SHP77 treated with DMSO at 0.1 percent for 48 hours (cell line): Measurements from ENCODE around the gene DUOX1.
"Not testable (repeated sequence)": the region's sequence is repeated elsewhere in the genome, so short reads cannot be mapped to it uniquely, and the experiment has no call there.

Source experiments
- DNase-seq: peaks from one replicate; lab custom pipeline; 2025; lab: John Stamatoyannopoulos, UW

Gene DUOX1

DNA sequence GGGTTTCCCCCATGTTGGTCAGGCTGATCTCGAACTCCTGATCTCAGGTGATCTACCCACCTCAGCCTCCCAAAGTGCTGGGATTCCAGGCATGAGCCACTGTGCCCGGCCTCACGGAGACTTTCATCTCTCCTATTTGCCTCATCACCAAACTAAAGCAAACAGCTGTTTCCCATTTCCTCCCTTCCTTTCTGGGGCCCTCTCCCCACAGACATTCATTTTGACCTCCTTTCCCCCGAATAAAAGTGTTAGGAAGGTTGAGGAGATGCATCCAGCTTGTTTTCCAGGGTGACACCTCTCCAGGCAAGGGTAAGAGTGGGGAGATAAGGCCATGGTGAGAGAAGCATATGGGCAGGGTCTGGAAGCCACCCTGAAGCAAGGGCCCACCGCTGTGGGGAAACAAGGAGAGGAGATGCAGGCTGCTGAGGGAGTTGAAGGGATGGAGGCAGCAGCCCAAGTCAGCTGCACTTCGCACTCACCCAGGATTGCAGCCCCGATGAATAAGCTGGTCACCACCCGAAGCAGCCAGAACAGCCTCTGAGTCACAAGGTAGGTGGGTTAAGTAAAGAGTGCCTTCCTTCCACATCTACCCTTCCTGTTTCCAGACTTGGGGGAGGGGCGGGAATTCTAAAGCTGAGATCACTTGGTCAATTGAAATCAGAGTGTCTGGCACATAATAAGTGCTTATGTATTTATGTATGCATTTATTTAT lies 7.9 kb upstream of the DUOX1 start:
- no peak for DNase-seq

DNA sequence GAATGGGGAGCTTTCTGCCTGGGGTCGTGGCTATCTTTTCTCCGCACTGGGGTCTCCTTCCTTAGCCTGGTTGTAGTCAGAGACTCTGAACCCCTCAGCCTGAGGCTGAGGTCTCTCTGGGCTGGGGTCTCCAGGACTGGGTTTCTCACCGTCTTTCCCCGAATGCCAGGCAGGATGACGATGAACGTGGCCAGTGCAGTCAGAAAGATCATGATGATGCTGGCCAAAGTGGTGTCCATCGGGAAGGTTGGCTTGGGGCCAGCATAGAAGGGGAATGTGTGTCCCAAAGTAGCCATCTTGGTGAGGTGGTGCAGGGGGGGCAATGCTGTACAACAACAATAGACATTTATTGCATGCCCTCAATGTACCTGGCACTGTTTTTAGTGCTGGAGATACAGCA lies 7.1 kb upstream of the DUOX1 start:
- no peak for DNase-seq

DNA sequence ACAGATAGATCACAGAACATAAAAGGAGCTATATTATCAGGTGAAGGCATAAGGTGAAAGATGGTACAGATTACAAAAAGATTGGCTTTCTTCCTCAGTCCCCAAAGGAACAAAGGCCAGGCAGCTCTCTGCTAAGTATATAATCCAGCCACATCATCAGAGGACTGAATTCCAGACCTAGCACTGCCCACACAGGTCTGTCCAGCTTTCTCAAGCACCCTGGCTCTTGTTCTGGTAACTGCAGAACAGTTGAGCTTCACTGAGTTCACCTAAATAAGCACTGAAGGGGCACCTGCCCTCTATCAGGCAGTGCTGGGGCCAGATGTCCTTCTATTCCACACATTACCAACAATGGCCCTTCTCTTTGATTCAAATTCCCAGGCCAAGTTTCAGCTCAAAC lies 6.4 kb upstream of the DUOX1 start:
- no peak for DNase-seq

DNA sequence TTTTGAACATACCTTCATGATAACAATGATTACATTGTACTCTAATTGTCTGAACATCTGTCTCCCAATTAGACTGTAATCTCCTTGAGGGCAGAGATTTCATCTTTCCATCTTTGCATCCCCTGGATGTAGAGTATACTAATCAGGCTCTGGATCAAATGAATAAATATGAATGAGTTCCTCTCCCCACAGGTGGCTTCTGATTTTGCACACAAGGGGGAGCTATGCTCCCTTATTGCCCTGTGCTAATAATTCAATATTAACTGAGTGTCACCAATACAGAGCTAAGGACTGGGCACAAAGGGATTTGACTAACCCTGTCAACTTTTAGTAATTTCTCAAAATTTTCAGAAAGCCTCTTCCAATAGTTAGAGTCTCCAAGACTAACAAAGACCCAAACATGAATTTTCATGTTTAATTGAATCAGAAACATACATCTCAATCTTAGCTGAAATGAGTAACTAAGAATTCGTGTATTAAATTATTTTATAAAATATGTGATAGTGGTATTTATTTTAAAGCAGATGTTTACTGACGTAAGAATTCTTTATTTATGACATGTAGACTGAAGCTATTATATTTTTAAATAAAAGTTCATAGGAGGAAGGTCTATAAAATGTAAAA lies 3.1 kb upstream of the DUOX1 start:
- no peak for DNase-seq

DNA sequence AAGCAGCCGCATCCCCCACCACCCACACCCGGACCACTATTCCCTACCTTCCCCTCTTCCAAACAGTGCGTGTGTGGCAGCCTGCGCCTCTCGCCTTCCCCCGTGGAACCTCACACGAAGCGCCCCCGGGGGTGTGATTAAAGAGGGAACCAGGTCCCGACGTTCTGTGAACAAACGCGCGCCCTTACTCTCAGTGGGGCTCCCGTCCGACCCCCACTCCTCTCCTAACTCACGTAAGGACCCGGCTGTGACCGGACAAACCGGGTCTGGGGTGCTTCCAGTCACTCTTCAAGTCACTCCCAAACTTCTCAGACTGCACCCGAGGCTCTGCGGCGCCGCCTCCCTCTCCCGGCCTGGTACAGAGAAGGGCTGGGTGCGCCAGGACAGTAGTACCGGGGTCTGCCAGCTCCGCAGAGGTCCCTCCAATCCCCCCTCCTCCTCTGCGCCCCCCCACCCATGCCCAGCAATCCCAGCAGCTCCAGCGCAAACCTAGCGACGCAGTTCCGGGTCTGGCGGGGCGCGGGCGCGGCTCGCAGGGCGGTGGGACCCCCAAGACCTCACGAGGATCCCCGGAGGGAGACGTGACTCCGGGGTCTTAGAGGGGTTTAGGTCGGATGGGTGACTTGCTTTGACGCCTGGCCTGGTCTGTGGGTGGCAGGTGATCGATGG lies 689 bp upstream of the DUOX1 start:
- DNase-seq = no peak

DNA sequence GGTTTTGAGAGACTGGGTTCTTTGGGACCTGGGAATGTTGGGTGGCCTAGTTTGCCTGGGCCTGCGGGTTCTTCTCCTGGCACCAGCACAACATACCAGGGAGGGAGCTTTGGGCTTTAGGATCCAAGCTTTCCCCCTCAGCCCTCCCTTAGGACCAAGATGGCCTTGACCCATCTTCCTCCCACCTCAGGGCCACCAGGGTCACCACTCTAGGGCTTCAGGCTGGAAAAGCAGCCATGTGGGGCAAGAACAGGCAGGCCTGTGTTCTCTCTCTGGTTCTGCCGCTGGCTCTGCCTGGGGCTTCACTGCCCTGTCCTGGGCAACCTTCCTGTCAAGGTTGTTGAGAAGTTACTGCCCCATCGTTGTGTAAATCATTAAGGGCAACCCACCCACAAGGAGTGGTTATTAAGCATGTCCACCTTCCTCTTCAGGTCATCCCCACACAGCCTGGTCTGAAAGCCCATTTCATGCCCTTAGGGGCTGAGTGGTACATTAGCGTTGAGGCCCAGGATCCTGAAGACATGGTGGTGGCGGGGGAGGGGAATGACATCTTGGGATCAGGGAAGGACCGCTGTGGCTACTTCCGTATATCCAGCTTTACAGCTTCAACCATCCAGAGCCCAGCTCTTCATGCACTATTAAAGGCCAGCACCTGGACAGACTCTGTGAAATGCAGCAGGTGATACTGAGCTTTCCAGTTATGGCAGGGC lies 652 bp downstream of the DUOX1 start:
- no peak for DNase-seq

DNA sequence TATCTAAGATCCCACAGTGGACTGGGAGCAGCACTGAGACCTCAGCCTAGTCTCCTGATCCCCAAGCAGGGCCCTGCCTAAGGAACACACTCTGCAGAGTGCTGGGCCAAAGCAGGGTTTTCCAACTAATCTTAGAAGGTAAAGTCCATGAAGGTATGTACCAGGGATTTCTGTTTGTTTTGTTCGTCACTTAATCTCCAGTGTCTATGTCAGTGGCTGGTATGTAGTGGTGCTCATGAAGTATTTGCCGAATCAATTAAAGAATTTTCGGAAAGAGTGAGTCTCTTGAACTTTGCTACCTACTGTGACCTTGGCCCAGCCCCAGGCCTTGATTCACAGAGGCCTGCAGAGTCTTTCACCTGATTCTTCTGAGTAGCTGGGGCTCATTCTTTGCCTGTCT lies 1.7 kb downstream of the DUOX1 start:
- no peak for DNase-seq

DNA sequence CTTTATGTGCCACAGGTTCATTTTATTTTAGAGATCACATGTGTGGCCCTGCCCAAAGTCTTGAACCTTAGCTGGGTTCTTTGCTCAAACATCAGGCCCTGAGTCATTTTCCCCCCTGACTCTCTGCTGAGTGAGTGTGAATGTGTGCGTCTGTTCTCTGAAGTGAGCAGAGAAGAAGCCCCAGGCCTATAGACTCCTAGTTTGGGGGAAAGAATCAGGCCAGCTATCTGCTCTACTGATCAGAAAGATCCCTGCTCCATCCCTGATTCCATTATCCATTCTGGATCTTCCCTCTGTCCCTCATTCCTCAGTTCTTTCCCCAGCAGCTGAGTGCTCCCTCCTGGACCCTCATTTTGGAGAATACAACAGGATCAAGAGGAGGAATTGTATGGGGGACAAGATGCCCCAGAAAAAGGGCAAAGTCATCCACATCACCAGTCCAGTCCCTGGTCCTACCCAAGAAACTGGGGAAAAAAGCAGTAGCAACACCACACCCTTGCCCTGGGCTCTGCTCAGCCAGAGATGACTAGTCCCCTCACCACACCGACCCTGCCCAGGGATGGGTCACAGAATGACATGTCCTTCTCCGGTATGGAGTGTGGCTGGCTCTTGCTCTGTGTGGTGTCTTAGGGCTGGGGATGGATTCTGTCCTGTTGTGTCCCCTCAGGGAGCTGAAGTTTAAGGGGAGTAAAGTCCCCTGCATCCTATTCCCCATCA lies 3.2 kb downstream of the DUOX1 start:
- no peak for DNase-seq

DNA sequence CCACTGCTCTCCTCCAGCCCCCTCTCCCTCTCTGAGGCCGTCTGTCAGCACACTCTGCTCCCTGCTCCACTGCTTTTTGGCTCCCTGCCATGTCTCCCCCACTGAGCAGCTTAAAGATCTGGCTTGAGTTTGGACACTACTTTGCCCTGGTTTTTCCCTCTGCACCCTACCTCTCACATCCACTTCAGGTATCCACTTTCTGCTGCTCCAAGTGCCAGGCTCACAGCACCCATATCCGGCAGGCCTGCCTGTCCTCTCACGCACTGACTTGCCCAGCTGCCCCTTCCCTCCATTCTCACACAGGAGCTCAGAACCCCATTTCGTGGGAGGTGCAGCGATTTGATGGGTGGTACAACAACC lies 3.7 kb downstream of the DUOX1 start:
- DNase-seq = no peak

DNA sequence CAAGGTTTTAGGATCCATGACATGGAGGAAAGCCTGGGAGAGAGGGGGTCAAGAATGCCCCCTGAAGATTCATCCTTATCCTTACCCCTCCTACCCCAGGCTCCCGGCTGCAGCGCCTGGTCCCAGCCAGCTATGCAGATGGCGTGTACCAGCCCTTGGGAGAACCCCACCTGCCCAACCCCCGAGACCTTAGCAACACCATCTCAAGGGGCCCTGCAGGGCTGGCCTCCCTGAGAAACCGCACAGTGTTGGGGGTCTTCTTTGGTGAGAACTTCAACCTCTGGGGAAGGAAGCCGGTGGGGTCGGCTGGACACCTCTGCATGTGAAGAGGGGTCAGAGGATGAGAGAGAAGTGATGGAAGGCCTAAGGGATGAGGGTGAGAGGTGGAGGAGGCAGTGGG lies 4.3 kb downstream of the DUOX1 start:
- DNase-seq = no peak

DNA sequence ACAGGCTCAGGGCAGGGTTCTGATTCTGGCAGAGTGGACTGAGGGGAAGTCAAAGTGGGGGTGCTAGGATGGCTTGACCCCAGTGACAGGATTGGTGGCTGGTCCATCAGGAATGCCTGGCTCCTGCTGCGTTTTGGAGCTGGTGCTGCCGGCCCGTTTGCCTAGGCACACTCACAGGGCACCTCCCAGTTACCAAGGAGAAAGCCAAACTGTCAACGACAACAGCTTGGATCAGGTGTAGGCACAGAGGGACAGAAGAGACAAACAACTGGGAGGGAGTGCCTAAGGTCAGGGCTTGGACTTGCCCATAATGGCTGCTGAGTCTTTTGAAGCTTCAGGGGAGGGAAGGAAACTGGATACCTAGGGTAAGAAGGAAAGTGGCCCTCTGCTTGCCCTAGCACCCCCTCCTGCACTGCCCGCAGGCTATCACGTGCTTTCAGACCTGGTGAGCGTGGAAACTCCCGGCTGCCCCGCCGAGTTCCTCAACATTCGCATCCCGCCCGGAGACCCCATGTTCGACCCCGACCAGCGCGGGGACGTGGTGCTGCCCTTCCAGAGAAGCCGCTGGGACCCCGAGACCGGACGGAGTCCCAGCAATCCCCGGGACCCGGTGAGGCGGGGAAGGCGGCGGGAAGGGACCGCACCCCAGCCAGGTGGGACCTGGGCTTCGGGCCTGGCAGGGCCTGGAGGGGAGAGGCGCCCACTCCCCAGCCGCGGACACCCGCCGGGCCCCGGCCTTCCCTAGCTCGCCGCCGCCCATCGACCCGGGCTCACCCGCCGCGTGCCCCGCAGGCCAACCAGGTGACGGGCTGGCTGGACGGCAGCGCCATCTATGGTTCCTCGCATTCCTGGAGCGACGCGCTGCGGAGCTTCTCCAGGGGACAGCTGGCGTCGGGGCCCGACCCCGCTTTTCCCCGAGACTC lies 5.1 kb downstream of the DUOX1 start:
- DNase-seq = no peak

DNA sequence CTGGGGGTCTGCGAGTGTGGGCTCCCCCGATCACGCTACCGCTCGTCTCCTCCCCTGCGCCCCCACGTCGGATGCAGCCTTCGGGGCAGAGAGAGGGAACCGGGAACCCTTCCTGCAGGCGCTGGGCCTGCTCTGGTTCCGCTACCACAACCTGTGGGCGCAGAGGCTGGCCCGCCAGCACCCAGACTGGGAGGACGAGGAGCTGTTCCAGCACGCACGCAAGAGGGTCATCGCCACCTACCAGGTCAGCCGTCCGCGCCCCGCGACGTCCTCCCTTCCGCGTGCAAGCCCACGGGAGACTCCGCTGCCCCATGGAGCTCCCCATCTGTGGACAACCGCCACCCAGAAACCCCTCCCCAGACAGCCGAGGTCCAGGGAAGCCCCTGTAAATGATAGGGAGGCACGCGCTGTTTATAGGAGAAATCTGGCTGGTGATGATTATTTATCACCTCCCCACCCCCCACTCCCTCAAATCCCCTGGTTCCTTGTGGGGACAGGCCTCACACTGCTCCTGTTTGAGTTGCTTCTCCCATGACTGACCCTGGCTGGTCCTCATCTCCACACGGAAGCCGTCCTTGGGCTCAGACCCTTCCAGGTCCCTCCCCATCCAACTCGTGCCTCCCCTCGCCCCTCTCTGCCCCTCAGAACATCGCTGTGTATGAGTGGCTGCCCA lies 6.0 kb downstream of the DUOX1 start:
- DNase-seq = not testable (repeated sequence)

DNA sequence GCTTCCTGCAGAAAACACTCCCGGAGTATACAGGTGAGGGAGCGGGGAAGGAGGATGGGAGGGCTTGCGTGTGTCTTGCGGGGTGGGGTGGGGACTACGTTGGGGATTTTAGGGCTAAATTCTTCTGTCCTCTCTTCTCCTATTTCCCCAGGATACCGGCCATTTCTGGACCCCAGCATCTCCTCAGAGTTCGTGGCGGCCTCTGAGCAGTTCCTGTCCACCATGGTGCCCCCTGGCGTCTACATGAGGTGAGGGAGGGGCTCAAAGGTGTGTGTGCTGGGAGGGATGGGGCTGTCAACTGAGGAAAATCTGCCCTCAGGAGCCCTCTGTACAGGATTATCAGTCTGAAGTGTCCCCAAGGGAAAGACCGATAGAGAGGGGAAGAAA lies 6.6 kb downstream of the DUOX1 start:
- no peak for DNase-seq

DNA sequence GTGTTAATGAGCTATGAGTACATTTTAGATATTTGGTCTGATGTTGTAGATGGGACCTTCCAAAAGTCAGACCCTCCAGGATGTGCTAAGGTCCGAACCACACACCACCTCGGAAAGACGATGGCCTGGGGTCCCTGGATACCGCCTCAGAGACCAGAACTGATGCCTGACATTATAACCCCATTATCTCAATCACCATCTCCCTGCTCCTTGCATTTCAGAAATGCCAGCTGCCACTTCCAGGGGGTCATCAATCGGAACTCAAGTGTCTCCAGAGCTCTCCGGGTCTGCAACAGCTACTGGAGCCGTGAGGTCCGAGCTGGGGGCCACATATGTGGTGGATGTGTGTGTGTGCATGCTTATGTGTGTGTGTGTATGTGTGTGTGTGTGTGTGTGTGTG lies 7.9 kb downstream of the DUOX1 start:
- no peak for DNase-seq

DNA sequence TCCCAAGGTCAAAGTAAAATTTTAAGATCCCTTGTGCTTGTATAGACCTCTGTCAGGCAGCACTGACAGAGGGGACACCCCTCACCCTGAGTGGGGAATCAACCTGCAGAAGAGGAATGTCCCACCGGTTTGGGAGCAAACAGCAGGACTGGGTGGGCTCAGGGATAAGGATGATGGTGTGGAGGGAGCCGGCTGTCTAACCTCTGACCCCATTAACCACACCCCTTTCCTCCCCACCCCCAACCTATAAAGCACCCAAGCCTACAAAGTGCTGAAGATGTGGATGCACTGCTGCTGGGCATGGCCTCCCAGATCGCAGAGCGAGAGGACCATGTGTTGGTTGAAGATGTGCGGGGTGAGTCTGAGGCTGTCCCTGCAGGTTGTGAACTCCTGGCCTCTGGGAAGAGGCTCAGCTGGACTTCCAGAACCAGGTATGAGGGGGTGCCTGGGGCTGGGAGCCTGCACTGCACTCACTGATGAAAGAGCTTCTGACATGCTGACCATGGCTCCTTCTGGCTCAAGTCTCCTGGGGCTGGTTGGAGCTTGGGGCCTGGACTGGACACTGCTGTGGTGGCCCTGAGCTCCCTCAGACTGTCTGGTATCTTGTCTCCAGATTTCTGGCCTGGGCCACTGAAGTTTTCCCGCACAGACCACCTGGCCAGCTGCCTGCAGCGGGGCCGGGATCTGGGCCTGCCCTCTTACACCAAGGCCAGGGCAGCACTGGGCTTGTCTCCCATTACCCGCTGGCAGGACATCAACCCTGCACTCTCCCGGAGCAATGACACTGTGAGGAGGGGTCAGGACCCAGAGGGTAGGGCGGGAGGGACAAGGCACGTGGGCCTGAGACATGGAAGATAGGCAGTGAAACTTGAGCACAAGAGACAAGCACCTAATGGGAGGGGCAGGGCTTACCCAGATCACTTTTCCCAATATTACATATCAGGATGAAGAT lies 9.3 kb downstream of the DUOX1 start:
- no peak for DNase-seq

DNA sequence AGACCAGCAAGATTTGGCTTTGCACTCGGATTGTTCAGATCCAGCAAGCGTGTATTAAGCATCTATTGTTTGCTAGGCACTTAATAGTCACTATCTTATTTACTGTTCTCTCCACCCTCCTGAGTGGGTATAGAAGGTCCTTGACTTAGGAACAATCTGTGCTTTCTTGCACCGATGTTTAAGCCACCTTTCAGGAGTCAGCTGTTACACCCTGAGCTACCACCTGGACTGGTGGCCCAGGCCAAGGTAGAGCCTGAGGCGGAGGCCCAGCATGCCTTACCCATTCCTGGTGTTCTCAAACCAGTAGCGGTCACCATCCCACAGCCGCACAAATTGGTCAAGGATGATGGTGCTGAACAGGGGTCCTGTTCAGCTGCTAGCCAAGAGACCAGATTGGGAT lies 10.0 kb downstream of the DUOX1 start:
- no peak for DNase-seq

DNA sequence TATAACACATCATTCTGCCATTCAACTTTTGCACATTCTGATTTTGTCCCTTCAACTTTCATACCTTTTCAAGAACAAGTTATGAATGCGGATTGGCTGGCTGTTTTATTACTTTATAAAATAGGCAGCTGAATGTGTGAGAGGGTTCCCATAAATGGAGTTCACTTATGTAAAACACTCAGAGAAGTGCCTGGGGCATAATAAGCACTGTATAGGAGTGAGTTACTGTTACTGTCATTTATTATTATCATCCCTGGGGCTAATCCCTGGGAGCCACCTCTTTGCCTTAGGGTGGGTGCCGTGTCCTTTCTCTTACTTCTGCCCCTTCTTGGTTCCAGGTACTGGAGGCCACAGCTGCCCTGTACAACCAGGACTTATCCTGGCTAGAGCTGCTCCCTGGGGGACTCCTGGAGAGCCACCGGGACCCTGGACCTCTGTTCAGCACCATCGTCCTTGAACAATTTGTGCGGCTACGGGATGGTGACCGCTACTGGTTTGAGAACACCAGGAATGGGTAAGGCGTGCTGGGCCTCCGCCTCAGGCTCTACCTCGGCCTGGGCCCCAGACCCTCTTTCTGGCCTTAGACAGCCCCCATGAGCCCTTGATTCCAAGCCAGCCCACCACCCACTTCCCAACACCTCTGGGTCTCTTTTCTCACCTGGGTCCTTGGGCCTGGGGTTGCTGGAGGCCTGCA lies 10.9 kb downstream of the DUOX1 start:
- DNase-seq = no peak

DNA sequence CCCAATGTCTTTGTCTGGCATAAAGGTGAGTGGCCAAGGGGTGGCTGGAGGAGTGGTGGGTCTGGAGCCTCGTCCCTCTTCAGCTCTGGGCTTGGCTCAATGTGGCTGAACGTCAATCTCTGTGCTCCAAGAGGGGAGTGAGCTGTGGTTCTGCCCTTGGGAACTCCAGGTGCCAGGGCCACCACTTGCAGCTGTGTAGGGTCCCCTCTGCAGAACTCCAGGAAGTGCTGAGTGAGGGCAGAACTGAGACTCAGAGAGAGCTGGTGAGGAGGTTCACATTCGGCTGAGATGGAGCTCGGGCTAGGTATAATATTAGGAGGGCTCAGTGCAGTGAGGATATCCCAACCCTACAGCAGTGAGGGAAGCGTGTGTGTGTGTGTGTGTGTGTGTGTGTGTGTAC lies 11.6 kb downstream of the DUOX1 start:
- no peak for DNase-seq

DNA sequence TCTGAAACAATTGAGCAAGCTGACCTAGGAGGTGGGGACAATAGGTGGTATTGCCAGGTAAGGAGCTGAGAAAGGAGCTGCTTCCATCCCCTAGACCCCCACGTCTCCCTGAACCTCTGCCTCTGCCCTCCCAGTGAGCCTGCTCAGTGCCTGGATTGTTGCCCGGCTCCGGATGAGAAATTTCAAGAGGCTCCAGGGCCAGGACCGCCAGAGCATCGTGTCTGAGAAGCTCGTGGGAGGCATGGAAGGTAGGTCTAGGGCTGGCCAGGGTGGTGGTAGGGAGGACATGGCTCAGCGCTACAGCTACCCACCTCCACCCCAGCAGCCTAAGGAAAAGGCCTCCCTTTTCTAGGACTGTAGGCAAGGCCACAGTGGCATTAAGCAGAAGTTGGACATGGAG lies 13.3 kb downstream of the DUOX1 start:
- DNase-seq = no peak
